D721Med (cell line): ENCODE measurements around the gene CRACR2B.

Experiments
- DNase-seq: peaks from one replicate; pipeline ENCODE4 v3.0.0; 2011; ENCODE audit warnings: low spot score; ENCODE audit not compliant: insufficient read length
- FAIRE-seq: peaks from 2 replicates; lab custom pipeline; 2011; peaks lifted over from hg19 to GRCh38; lab: Jason Lieb, UNC
- CTCF ChIP-seq: IDR thresholded peaks from 2 replicates; pipeline ENCODE4 v1.5.1; 2012; ENCODE audit warnings: mild to moderate bottlenecking, control low read depth; ENCODE audit not compliant: insufficient read depth; ENCODE audit errors: missing control alignments

The CRACR2B gene

GRCh38 chr11:844693-845644 lies 17.2 kb downstream of the CRACR2B start:
- FAIRE-seq (no peak), DNase-seq (no peak)
- no peak for TF ChIP-seq CTCF

GRCh38 chr11:845872-846495 lies 18.3 kb downstream of the CRACR2B start:
- DNase-seq (no peak), FAIRE-seq (no peak)
- TF ChIP-seq CTCF = no peak

DNA sequence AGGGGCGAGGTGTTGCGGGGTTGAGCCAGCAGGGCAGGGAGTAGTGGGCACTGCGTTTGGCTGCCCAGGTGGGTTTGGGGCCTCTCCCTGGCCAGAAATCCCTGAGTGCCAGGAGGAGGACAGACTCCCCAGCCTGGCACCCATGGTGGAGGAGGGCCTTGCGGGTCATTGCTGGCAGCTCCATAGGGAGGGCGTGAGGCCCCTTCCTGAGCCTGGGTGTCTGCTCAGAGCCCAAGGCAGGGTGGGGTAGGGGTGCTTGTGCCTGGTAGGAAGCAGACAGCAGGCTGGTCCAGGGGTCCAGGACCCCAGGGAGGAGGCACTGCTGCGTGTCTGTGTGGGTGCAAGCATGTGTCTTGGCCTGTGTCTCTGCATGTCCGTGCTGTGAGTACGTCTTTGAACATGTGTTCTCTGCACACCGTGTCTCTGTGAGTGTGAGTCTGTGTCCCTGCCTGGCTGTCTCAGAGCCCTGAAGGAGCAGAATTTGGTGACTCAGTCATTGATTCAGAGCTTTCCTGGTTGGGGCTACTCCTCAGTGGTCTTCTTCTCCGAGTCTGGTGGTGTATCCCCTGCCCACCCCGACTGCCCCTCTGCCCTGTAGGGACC lies 18.9 kb downstream of the CRACR2B start:
- FAIRE-seq (no peak), DNase-seq (no peak)
- no peak for TF ChIP-seq CTCF

DNA sequence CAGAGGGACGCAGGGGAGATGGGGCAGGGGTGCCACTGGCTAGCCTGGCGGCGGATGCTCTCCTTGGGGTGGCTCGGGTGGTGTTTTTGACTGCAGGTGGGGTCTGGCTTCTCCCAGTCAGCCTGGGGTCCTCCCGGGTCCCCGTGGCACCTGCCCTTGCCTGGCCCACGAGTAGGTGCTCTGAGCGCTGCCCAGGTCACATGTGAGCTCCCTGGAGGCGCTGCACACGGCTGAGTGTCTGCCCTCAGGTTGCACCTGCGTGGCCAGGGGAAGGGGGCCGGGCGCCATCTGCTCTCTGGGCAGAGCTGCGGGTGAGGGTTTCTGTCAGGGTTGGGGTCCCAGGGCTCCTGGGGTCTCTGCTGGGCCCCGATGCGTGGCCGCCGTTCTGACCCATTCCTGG lies 20.2 kb downstream of the CRACR2B start:
- no peak for TF ChIP-seq CTCF
- no peak for FAIRE-seq
- no peak for DNase-seq

GRCh38 chr11:848380-848931 lies 20.7 kb downstream of the CRACR2B start:
- TF ChIP-seq CTCF = peak; percentile 63
- FAIRE-seq (no peak), DNase-seq (peak; percentile 51)

GRCh38 chr11:849104-849824 lies 21.5 kb downstream of the CRACR2B start:
- DNase-seq = peak; percentile 71
- FAIRE-seq = no peak
- TF ChIP-seq CTCF = no peak
